GM12801 (cell line): ENCODE measurements around the gene DMD.

Source experiments
- TF ChIP-seq, protein P1 (sequence below): IDR thresholded peaks from one replicate; pipeline ENCODE4 v1.5.1; 2011; ENCODE audit warnings: control low read depth; ENCODE audit not compliant: insufficient read length; ENCODE audit errors: extremely low read depth

The DMD gene

DNA sequence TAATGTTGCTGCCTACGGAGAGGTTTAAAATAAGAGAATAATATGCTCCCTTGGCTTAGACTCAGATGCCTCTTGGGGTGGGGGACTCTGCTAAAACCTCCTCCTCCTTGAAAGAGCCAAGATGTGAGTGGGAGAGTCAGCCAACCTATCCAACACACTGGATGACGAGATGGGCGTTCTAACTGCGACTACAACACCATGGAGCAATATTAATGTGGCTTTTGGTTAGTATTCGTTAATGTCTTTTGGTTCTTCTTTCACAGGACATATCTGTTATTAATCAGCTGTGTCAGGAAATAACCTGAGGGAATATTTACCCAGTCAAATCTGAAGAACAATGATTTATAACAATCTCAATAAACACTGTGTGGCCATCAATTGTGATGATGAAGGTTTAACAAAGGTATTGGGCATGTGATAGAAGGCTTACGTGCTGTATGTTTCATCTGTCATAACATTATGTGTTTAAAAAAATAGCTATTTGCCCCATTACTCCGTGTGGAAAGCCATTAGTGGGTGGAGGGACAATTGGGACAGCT is 1996.0 kb downstream of the DMD start:
- TF ChIP-seq, protein P1, sequence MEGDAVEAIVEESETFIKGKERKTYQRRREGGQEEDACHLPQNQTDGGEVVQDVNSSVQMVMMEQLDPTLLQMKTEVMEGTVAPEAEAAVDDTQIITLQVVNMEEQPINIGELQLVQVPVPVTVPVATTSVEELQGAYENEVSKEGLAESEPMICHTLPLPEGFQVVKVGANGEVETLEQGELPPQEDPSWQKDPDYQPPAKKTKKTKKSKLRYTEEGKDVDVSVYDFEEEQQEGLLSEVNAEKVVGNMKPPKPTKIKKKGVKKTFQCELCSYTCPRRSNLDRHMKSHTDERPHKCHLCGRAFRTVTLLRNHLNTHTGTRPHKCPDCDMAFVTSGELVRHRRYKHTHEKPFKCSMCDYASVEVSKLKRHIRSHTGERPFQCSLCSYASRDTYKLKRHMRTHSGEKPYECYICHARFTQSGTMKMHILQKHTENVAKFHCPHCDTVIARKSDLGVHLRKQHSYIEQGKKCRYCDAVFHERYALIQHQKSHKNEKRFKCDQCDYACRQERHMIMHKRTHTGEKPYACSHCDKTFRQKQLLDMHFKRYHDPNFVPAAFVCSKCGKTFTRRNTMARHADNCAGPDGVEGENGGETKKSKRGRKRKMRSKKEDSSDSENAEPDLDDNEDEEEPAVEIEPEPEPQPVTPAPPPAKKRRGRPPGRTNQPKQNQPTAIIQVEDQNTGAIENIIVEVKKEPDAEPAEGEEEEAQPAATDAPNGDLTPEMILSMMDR, result no peak

DNA sequence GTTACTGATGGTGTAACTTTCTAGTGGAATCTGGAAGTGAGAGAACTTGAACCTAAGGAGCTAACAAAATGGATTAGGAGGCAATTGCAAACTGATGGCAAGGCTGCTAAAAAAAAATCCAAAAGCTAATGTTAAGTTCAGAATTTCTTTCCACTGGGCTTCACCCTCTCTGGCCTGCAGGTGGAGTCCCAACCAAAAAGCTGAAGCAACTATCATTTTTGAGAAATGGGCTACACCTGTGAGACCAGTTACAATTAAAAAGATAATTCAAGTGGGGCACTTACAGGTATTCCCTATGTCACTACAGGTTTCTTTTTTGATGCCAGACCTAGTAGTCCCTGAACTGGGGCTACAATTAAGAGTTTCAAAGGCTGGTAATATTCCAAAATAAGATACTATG is 1997.4 kb downstream of the DMD start:
- TF ChIP-seq, protein P1, result no peak

DNA sequence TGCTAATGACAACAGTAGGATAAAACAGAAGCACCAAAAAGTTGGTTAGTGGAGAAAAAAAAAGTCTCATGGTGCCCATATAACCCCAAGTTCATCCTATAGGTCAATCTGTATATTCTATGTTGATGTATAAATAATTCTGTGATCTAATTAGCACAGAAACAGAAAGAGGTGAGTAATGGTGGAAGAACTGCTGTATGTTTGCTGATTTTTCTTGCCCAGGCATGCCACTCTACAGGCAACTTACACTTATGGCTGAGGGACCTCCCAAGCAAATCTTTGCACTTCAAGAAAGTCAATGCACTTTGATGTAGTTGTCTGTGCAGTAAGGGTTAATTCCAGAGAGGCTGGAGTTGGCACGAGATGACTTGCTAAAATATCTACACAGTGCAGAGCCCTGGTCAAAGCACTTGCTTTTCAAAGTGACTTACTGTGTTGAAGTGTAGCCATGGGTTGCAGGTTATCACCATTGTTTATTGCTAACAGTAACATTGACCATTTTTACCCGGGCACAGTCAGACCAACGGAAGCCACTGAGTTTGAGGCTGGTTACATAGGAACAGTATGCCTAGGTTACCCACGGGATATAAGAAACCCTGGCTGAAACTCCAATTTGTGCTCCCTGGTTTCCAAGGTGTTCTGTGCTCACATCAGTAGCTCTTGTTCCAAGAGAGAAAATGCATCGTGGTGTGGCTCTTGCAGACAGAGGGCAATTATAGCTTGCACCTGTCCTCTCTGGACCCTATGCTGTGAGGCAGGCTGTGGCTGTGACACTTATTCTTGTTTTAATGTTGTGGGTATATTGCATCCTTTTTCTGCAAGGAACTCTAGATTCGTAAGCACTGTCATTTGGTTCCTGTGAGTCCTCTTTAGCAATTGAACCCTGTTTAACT is 1998.2 kb downstream of the DMD start:
- TF ChIP-seq, protein P1, result no peak

DNA sequence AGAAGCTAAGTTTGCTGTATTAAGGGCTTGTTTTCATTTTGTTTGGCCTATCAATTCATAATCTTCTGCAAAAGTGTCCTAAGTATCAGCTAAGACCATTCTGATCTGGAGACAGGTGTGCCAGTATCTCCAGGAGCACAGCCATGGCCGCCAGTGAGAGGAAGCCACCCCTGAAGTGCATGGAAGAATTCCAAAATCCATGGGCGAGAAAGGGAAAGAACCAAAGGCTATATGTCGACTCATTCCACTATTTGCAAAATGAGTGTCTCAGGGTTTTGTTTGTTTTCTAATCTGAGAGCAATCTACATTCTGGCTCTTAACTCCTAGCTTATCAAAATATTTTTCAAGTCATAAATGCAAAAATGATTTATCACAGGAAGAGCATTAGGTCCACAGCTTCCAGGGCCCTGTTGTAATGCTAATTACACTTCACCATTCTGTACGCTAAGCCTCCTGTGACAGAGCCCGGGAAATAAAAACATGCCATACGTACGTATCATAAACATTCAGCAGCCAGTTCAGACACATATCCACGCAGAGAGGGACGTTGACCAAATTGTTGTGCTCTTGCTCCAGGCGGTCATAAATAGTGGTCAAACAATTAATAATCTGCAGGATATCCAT is 2002.2 kb downstream of the DMD start:
- TF ChIP-seq, protein P1, result no peak

DNA sequence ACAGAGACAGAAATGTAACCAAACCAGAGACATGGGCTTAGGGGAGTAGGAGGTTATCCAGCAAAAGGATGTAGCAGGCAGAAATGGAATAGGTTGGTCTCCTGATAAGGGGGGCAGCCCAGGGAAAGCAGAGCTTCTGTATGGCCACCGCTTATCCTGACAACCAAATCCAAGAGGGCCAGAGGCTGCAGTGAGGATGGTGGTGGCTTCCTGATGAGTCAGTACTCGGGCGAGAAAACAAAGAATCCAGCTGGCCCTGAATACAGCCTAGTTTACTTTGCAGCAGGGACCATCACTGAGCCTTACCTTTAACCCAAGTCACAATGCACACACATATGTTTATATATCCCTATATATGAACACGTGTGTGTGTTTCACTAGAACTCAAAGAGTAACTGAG is 2009.8 kb downstream of the DMD start:
- TF ChIP-seq, protein P1, result no peak

DNA sequence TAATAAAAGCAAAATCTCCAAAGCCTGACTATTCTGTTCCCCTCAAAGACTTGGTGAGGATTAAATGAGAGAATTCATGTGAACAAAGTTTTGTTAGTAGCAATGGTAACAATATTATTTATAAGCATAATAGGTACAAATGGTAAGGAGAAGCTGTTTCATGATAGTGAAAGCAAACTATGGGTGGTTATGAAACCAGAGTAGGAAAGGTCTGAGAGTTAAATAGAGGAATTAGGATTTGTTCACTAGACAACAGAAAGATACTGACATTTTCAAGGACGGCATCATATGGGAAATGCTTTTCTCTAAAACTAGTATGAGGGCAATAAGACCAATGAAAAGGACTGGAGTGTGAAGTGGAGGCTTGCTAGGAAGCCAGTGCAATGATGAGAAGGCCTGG is 2010.9 kb downstream of the DMD start:
- TF ChIP-seq, protein P1, result no peak

DNA sequence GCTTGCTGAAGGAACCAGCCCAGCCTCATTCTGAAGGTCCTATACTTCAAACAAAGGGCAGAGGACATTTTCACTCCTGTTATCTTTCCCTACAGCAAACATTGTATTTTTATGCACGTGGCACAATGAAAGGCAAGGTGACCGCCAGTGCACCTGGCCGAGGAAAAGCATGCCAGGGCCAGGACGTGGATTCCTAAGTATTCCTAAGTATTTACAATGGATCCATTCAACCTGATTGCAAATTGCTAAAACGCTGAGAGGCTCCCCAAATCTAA is 2011.6 kb downstream of the DMD start:
- TF ChIP-seq, protein P1, result no peak
